Measurements from ENCODE around the gene TMPRSS5.

DNA sequence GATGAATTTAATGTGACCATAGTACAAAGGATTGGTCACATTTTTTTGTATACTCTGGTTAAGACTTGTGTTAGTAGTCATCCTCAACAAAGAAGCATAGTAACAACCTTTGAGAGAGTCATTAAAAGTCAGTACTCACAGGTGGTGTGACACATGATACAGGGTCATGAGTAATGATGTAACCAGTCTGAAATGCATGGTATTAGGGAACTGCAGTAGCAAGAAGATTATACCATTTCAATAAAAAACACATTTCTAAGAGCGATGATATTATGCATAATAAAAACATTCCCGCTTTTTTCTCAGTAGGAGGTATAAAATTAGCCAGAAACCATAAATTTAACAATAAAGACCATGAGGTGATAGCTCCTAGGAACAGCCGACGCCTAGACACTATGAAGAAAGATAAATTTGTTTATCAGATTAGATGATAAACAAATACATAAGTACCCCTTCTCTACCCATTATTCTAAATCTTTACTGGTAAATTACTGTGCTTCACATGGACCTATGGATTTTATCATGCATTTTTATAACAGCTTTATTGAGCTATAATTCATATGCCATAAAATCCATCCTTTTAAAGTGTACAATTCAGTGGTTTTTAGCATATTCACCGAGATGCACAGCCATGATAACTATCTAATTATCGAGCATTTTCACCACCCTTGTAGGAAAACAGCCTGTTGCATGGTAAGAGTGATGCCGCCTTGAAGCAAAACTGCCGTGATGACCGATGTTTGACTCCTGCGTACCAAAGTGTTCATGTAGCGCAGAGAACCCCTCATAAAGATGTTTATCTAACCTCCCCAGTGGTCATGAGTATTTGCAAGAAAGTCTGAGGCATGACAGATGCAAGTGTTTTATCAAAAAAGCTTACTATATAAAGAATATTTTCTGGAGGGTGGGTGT, 41.8 kb downstream of the TMPRSS5 start:
- no peak for TF ChIP-seq CTCF (optimal IDR thresholded peaks at IDR 0.05 in 1 of 3, IDR thresholded peaks at IDR 0.05 in 1 of 3, conservative IDR thresholded peaks at IDR 0.05 in 1 of 3; ENCODE audit: extremely low read depth in 1 of 3, insufficient read depth in 2 of 3, low read length in 3 of 3)
- no peak for TF ChIP-seq EZH2 (IDR thresholded peaks at IDR 0.05; ENCODE audit: low read length)

Measured in keratinocyte (primary cell).